Measurements from ENCODE around the gene TRMT2A. TPM values are rescaled to one million over a fixed set of nuclear protein-coding genes. Genes with fewer than 3 reads are reported as not detected.

The TRMT2A gene
- total RNA-seq, 4 donors from 2014 or later, result 16.9 to 38.0 (median 28.2) TPM

DNA sequence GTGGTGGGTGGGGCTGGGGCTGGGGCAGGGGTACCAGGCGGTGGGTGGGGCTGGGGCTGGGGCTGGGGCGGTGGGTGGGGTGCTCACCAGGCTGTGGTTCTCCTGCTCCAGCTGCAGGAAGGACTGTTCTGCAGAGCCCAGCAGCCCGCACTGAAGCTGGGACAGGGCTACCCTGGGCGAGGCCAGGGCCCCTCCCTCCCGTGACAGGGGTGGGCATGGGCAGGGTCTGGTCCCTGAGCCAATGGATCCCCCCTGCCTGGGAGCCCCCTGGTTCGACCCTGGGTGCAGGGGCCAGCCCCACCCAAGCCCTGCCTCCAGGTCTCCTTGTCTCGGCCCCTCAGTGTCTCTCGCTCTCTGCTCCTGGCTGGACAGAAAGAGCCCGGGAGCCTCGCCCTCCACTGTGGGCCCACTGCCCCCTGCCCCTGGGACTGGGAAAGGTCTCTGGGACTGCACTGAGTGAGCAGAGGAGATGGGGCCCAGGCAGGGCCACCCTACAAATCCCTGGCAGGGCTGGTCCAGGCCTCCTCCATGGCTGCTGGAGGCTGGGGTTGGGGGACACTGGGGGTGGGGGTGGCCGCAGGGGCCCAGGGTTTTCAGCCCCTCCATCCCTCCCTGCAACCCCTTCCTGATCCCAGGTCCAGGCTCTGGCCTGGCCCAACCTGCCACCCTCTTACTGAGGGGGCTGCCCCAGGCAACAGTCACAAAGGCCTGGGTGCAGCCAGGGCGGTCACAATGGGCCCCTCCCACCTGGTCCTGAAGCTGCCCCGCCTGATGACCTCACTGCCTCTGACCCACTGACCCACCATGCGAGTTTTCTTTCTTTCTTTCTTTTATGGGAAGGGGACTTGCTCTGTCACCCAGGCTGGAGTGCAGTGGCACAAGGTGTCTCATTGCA lies 33.6 kb upstream of the TRMT2A start, which contains the start of gene CCDC188:
Gene CCDC188 (minus strand): TSS at position 675 of the 895 bp plus-strand sequence. CDS start 69 bp downstream, at position 606.
- Histone ChIP-seq H3K27me3 (no peaks in the 10 kb centered on the region), H3K27ac (no peak within 1 kb of the TSS), H3K4me3 (no peak within 1 kb of the TSS), H3K9me3 (no peaks in the 10 kb centered on the region), H3K4me1 (no peaks in the 10 kb centered on the region), H3K36me3 (no peaks in the 10 kb centered on the region)
- DNase-seq (no peak), ATAC-seq (no peak)
- in situ Hi-C loops (cut with MboI; ENCODE audit: low sequenced_read_pairs in 4 of 4) (loop anchor here (10.0 kb wide), 1 partner anchor 144 kb away; no protein-coding TSS in a partner anchor), intact Hi-C loops (cut with DNase I; ENCODE audit: low total_unique reads) (no loop called here)
- no peak for TF ChIP-seq POLR2A (IDR thresholded peaks at IDR 0.05)
- TF ChIP-seq, protein P1, sequence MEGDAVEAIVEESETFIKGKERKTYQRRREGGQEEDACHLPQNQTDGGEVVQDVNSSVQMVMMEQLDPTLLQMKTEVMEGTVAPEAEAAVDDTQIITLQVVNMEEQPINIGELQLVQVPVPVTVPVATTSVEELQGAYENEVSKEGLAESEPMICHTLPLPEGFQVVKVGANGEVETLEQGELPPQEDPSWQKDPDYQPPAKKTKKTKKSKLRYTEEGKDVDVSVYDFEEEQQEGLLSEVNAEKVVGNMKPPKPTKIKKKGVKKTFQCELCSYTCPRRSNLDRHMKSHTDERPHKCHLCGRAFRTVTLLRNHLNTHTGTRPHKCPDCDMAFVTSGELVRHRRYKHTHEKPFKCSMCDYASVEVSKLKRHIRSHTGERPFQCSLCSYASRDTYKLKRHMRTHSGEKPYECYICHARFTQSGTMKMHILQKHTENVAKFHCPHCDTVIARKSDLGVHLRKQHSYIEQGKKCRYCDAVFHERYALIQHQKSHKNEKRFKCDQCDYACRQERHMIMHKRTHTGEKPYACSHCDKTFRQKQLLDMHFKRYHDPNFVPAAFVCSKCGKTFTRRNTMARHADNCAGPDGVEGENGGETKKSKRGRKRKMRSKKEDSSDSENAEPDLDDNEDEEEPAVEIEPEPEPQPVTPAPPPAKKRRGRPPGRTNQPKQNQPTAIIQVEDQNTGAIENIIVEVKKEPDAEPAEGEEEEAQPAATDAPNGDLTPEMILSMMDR (IDR thresholded peaks at IDR 0.05 in 4 of 5, conservative IDR thresholded peaks at IDR 0.05 in 1 of 5), result no peak

DNA sequence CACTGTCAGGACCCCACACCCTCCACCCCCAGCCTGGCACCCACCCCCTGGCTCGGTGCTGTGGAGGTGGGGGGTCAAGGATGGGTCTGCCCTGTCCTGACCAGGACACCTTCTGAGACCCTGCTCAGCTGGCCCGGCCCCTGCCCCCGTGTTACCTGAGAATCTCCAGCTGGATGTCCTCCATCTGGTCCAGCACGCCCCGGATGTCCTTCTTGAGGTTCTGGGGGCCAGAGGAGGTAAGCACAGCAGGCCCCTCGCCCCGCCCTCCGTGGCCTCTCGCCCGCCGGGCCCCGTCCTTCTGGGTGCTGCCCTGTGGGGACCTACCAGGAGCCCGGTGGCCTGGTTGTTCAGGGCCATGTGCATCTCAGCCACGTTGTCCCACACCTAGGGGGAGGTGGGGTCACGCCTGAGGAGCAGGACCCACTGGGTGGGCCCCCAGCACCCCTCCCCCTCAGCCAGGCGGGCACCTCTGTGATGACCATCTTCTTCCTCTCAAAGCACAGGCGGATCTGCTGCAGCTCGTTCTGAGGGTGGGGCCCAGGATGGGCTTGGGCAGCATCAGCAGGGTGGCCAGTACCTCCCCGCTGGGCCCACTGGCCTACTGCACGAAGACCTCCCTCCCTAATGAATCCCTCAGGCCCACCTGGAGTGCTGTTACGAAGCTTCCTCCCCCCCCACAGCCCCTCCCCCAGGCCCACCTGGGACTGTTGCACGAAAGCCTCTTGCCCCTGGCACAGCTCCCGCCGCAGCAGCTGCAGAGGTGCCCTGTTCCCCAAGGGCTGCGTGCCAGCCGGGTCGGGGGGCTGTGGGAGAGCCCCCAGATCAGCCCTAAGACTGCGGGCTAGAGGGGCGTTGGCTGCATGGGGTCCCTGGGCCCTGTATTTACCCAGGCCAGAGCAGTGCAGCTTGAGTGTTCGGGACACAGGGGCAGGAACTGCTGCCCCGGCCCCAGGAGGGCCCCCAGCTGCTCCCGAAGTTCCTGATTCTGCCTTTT lies 32.5 kb upstream of the TRMT2A start:
- DNase-seq, result no peak
- H3K4me1 ChIP-seq, result no peaks in the 10 kb centered on the region
- no peak overlapping the region for H3K27ac ChIP-seq
- in situ Hi-C loops (cut with MboI; ENCODE audit: low sequenced_read_pairs in 4 of 4), result loop anchor here (10.0 kb wide), 1 partner anchor 145 kb away; no protein-coding TSS in a partner anchor
- TF ChIP-seq, protein P1 (IDR thresholded peaks at IDR 0.05 in 4 of 5, conservative IDR thresholded peaks at IDR 0.05 in 1 of 5), result no peak
- no peak for TF ChIP-seq POLR2A (IDR thresholded peaks at IDR 0.05)
- no peak for ATAC-seq
- H3K4me3 ChIP-seq, result no peak overlapping the region
- no peaks in the 10 kb centered on the region for H3K27me3 ChIP-seq
- no peaks in the 10 kb centered on the region for H3K9me3 ChIP-seq
- intact Hi-C loops (cut with DNase I; ENCODE audit: low total_unique reads), result no loop called here
- H3K36me3 ChIP-seq, result no peaks in the 10 kb centered on the region

DNA sequence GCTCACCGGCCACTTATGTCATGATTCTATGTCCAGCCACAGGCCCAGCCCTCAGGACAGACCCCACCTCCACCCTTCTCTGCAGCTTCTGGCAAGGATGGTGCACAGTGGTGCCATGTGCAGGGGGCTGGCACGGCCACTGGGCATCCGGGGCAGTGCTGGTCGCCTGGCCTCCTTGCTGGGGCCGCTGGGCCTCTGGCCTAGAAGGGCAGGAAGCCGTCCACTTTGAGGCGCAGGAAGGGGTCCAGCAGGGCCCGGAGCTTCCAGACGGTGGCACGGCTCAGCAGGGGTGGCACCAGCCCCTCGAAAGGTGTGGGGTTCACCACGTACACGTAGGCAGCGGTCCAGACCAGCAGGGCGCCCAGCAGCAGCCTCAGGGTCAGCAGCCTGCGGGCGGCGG lies 31.4 kb upstream of the TRMT2A start:
- in situ Hi-C loops (cut with MboI; ENCODE audit: low sequenced_read_pairs in 4 of 4), result no loop called here
- intact Hi-C loops (cut with DNase I; ENCODE audit: low total_unique reads), result no loop called here
- ATAC-seq (no peak), DNase-seq (no peak)
- no peaks in the 10 kb centered on the region for H3K36me3 ChIP-seq
- no peaks in the 10 kb centered on the region for H3K4me1 ChIP-seq
- no peak overlapping the region for H3K27ac ChIP-seq
- TF ChIP-seq, protein P1 (IDR thresholded peaks at IDR 0.05 in 4 of 5, conservative IDR thresholded peaks at IDR 0.05 in 1 of 5), result no peak
- no peak for TF ChIP-seq POLR2A (IDR thresholded peaks at IDR 0.05)
- no peaks in the 10 kb centered on the region for H3K27me3 ChIP-seq
- no peaks in the 10 kb centered on the region for H3K9me3 ChIP-seq
- H3K4me3 ChIP-seq, result no peak overlapping the region

DNA sequence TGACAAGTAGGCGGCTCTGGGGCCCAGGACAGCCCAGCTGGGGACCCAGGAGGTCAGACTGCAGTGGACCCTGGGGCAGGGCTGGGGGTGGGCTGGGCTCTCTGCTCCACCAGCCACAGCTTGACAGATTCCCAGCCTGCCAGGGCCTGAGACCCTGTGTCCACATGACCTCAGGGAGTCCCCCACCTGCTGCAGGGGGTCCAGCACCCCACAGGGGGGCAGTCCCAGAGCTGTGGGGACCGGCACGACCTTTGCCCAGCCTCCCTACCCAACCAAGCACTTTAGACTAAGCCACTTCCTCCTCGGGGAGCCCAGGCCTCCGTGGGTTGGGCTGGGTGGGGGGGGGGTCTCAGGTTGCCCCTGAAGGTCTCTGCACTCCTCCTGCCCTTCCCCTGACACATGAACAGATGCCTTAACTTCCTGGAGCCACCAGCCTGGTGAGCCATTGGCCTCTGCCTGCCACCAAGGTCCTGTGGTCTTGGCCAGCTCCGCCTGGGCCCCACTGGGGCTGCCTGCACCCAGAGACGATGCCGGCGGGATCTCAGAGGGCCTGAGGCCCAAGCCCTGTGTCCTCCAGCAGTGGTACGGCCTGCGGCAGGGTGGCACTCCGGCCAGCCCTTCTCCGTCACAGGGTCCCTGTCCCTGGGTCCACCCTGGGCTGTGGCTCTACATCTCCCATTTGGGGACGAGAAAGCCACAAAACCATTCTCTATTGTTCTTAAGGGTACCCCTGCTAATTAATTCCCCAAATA lies 30.4 kb upstream of the TRMT2A start:
- Histone ChIP-seq H3K27me3 (no peaks in the 10 kb centered on the region), H3K4me3 (no peak overlapping the region), H3K4me1 (no peaks in the 10 kb centered on the region), H3K27ac (no peak overlapping the region), H3K36me3 (peaks cover 0 to 9% of the 10 kb centered on the region in 2 donors), H3K9me3 (no peaks in the 10 kb centered on the region)
- no peak for DNase-seq
- no peak for ATAC-seq
- no peak for TF ChIP-seq POLR2A (IDR thresholded peaks at IDR 0.05)
- TF ChIP-seq, protein P1 (IDR thresholded peaks at IDR 0.05 in 4 of 5, conservative IDR thresholded peaks at IDR 0.05 in 1 of 5), result no peak
- in situ Hi-C loops (cut with MboI; ENCODE audit: low sequenced_read_pairs in 4 of 4) (no loop called here), intact Hi-C loops (cut with DNase I; ENCODE audit: low total_unique reads) (no loop called here)
